Measurements from ENCODE around the gene MOSMO. TPM values are rescaled to one million over a fixed set of nuclear protein-coding genes. Genes with fewer than 3 reads are reported as not detected.

MOSMO gene
- total and polyA plus RNA-seq, 9 of the 15 experiments (the other 6 are each of a cell fraction or from before 2014, with no cell fraction given) = 1.9 to 13.3 (median 7.7) TPM

DNA sequence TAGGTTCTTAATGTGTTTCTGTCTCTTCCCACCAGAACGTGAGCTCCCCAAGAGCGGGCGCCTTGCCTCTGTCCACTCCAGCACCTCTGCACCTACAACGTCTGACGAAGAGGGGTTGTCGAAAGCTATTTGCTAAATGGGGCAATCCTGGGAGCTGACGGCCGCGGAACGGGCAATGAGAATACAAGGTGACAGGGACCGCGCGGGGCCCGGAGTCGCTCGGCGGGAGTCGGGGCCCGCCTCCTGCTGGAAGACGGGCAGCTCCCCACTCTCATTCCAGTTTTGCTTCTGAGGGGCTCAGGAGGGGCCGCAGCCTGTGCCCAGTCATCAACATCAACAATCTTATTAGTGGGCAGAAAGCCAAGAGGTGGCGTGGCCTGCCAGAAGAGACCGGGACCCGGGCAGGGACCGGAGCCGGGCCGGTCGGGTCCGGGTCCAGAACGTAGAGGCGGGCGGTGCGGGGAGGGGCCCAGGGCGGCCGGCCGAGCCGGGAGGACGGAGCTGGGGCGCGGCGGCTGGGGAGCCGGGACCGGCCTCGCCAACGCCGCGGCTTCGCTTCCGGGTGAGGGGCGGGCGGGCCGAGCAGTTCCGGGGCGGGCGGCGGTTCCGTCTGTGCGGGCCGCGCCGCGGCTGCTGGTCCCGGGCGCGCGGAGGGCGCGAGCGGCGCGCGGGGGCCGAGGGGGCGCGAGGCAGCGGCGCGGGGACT is at the start of gene MOSMO (continued):
- TF ChIP-seq, protein P1, sequence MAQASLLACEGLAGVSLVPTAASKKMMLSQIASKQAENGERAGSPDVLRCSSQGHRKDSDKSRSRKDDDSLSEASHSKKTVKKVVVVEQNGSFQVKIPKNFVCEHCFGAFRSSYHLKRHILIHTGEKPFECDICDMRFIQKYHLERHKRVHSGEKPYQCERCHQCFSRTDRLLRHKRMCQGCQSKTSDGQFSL (CRISPR knock-in tag; IDR thresholded peaks at IDR 0.05) = no peak
- TF ChIP-seq, protein P1 (tag; IDR thresholded peaks at IDR 0.05) = no peak
- TF ChIP-seq LCOR (CRISPR knock-in tag; IDR thresholded peaks at IDR 0.05) (no peak), SOX6 (IDR thresholded peaks at IDR 0.05) (no peak), PYGO2 (tag; IDR thresholded peaks at IDR 0.05) (no peak), JUNB (CRISPR knock-in tag; conservative IDR thresholded peaks at IDR 0.05) (no peak), ZNF24 (IDR thresholded peaks at IDR 0.05) (no peak), RAD51 (IDR thresholded peaks at IDR 0.05; ENCODE audit: borderline replicate concordance, low read depth) (no peak), MTF1 (CRISPR knock-in tag; IDR thresholded peaks at IDR 0.05; ENCODE audit: borderline replicate concordance) (no peak), ZNF644 (tag; IDR thresholded peaks at IDR 0.05; ENCODE audit: low read depth) (no peak), SRSF9 (IDR thresholded peaks at IDR 0.05; ENCODE audit: borderline replicate concordance, low read depth, low read length) (no peak), PTRF (tag; IDR thresholded peaks at IDR 0.05) (no peak), SMAD3 (CRISPR knock-in tag; conservative IDR thresholded peaks at IDR 0.05) (no peak), NR1H2 (CRISPR knock-in tag; IDR thresholded peaks at IDR 0.05) (no peak)
- TF ChIP-seq, protein P2, sequence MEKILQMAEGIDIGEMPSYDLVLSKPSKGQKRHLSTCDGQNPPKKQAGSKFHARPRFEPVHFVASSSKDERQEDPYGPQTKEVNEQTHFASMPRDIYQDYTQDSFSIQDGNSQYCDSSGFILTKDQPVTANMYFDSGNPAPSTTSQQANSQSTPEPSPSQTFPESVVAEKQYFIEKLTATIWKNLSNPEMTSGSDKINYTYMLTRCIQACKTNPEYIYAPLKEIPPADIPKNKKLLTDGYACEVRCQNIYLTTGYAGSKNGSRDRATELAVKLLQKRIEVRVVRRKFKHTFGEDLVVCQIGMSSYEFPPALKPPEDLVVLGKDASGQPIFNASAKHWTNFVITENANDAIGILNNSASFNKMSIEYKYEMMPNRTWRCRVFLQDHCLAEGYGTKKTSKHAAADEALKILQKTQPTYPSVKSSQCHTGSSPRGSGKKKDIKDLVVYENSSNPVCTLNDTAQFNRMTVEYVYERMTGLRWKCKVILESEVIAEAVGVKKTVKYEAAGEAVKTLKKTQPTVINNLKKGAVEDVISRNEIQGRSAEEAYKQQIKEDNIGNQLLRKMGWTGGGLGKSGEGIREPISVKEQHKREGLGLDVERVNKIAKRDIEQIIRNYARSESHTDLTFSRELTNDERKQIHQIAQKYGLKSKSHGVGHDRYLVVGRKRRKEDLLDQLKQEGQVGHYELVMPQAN (IDR thresholded peaks at IDR 0.05; ENCODE audit: borderline replicate concordance) = peak; percentile 45; the same call in 1 of the 2 replicates
- TF ChIP-seq, protein P3, sequence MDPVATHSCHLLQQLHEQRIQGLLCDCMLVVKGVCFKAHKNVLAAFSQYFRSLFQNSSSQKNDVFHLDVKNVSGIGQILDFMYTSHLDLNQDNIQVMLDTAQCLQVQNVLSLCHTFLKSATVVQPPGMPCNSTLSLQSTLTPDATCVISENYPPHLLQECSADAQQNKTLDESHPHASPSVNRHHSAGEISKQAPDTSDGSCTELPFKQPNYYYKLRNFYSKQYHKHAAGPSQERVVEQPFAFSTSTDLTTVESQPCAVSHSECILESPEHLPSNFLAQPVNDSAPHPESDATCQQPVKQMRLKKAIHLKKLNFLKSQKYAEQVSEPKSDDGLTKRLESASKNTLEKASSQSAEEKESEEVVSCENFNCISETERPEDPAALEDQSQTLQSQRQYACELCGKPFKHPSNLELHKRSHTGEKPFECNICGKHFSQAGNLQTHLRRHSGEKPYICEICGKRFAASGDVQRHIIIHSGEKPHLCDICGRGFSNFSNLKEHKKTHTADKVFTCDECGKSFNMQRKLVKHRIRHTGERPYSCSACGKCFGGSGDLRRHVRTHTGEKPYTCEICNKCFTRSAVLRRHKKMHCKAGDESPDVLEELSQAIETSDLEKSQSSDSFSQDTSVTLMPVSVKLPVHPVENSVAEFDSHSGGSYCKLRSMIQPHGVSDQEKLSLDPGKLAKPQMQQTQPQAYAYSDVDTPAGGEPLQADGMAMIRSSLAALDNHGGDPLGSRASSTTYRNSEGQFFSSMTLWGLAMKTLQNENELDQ (CRISPR knock-in tag; IDR thresholded peaks at IDR 0.05; ENCODE audit: borderline replicate concordance) = no peak
- TF ChIP-seq, protein P4, sequence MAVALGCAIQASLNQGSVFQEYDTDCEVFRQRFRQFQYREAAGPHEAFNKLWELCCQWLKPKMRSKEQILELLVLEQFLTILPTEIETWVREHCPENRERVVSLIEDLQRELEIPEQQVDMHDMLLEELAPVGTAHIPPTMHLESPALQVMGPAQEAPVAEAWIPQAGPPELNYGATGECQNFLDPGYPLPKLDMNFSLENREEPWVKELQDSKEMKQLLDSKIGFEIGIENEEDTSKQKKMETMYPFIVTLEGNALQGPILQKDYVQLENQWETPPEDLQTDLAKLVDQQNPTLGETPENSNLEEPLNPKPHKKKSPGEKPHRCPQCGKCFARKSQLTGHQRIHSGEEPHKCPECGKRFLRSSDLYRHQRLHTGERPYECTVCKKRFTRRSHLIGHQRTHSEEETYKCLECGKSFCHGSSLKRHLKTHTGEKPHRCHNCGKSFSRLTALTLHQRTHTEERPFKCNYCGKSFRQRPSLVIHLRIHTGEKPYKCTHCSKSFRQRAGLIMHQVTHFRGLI (CRISPR knock-in tag; IDR thresholded peaks at IDR 0.05) = no peak
- TF ChIP-seq, protein P5, sequence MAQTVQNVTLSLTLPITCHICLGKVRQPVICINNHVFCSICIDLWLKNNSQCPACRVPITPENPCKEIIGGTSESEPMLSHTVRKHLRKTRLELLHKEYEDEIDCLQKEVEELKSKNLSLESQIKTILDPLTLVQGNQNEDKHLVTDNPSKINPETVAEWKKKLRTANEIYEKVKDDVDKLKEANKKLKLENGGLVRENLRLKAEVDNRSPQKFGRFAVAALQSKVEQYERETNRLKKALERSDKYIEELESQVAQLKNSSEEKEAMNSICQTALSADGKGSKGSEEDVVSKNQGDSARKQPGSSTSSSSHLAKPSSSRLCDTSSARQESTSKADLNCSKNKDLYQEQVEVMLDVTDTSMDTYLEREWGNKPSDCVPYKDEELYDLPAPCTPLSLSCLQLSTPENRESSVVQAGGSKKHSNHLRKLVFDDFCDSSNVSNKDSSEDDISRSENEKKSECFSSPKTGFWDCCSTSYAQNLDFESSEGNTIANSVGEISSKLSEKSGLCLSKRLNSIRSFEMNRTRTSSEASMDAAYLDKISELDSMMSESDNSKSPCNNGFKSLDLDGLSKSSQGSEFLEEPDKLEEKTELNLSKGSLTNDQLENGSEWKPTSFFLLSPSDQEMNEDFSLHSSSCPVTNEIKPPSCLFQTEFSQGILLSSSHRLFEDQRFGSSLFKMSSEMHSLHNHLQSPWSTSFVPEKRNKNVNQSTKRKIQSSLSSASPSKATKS (CRISPR knock-in tag; IDR thresholded peaks at IDR 0.05) = no peak
